CD4-positive, alpha-beta T cell (primary cell): Measurements from ENCODE around the gene NRXN3. TPM values are rescaled to one million over a fixed set of nuclear protein-coding genes. Genes with fewer than 3 reads are reported as not detected.

Source experiments
- ATAC-seq: fragments of 200-7000 bp; cut with Tn5 transposase; one replicate; pipeline ENCODE4 v1.10.0; 2022; ENCODE audit warnings: mild to moderate bottlenecking; ENCODE audit not compliant: poor library complexity
- CTCF ChIA-PET: fragments of 350-600 bp; sonication (Branson Sonifier 250); formaldehyde crosslinking; loops from one replicate; lab custom pipeline; 2021; ENCODE audit warnings: antibody characterized with exemption, inconsistent platforms; lab: Charles Lee
- POLR2A ChIA-PET: fragments of 350-600 bp; sonication (Branson Sonifier 250); formaldehyde crosslinking; loops from one replicate; lab custom pipeline; 2021; ENCODE audit warnings: antibody characterized with exemption, inconsistent platforms; lab: Charles Lee
- DNase-seq, 14 experiments: peaks; one replicate each; pipeline ENCODE4 v3.0.0-alpha.2; 2013 to 2020; ENCODE audit warnings: mixed read lengths in 2 of 14
- H3K27ac ChIP-seq, 2 donors: one replicate each; pipeline versions ENCODE4 v1.5.1 to v1.7.0; 2013; ENCODE audit warnings: low read length in 2 of 2, low read depth in 1 of 2, mild to moderate bottlenecking in 1 of 2
- H3K27me3 ChIP-seq, 2 experiments: 1 replicate in 1 of 2; 2 replicates in 1 of 2; pipeline versions ENCODE4 v1.6.1 to v1.7.0; 2013; ENCODE audit warnings: low read length in 2 of 2, control low read depth in 1 of 2, mild to moderate bottlenecking in 1 of 2, moderate library complexity in 1 of 2; ENCODE audit not compliant: insufficient read depth in 2 of 2, control insufficient read depth in 1 of 2
- H3K36me3 ChIP-seq: one replicate; pipeline ENCODE4 v1.6.1; 2013; ENCODE audit warnings: low read length, control low read depth; ENCODE audit not compliant: insufficient read depth
- H3K4me1 ChIP-seq: one replicate; pipeline ENCODE4 v1.6.1; 2013; ENCODE audit warnings: low read length, control low read depth; ENCODE audit not compliant: insufficient read depth
- H3K4me3 ChIP-seq: one replicate; pipeline ENCODE4 v1.5.1; 2013; ENCODE audit warnings: mild to moderate bottlenecking, low read length, moderate library complexity
- H3K9me3 ChIP-seq, 2 experiments: 1 replicate in 1 of 2; 2 replicates in 1 of 2; pipeline versions ENCODE4 v1.6.1 to v1.7.0; 2013; ENCODE audit warnings: low read length in 2 of 2, mild to moderate bottlenecking in 2 of 2, control low read depth in 1 of 2, moderate library complexity in 1 of 2; ENCODE audit not compliant: control insufficient read depth in 1 of 2, insufficient read depth in 1 of 2
- H3K27ac Mint-ChIP-seq: one replicate; pipeline ENCODE4 v1.8.0; 2020; ENCODE audit warnings: mixed read lengths
- H3K27me3 Mint-ChIP-seq: one replicate; pipeline ENCODE4 v1.8.0; 2021; ENCODE audit warnings: mixed read lengths
- H3K36me3 Mint-ChIP-seq: one replicate; pipeline ENCODE4 v1.8.0; 2021; ENCODE audit warnings: low read depth, mixed read lengths
- H3K4me1 Mint-ChIP-seq: one replicate; pipeline ENCODE4 v1.8.0; 2021; ENCODE audit warnings: low read depth, mixed read lengths
- H3K4me3 Mint-ChIP-seq: one replicate; pipeline ENCODE4 v1.8.0; 2020; ENCODE audit warnings: mild to moderate bottlenecking, mixed read lengths
- H3K9me3 Mint-ChIP-seq: one replicate; pipeline ENCODE4 v1.8.0; 2020; ENCODE audit warnings: mixed read lengths
- intact Hi-C, 2 experiments: fragments of 100-400 bp; cut with DNase I in 1 of 2; cut with micrococcal nuclease in 1 of 2; formaldehyde crosslinking; loops; one replicate each; pipeline versions ENCODE4 v1.15.1 to v1.9.0; 2023 to 2025; cut with DNase I, micrococcal nuclease
- total RNA-seq, 174 experiments: library from RNA in 2 of 174; stranded (reverse) in 2 of 174; gene quantifications; one replicate each; pipeline ENCODE4 v1.2.3 and lab custom pipeline; 2021 to 2026
- TF ChIP-seq, protein P1 (sequence below): fragments of 200-600 bp; IDR thresholded peaks from one replicate; pipeline ENCODE4 v1.8.0; 2022; ENCODE audit warnings: antibody characterized with exemption, mild to moderate bottlenecking

The NRXN3 gene
- total RNA-seq, 2 experiments from 2014 or later = not detected

DNA sequence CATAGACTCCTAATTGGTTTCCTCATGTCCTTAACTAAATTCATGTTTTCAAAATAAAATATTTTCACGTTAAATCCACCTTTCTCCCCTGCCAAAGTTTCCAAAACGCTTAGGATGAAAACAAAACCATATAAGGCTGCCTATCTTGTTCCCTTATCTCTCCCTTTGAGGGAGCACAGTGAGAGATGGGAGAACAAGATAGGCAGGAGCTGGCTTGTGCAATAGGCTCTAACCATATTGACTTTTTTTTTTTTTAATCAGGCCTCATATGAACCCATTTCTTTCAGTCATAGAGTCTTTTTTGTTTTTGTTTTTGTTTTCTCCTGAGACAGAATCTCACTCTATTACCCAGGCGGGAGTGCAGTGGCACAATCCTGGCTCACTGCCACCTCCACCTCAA, 184.9 kb downstream of the NRXN3 start:
- H3K27ac Mint-ChIP-seq = no peak overlapping the region
- Histone ChIP-seq H3K4me1 (no peaks in the 10 kb centered on the region), H3K27me3 (no peaks in the 10 kb centered on the region), H3K36me3 (no peaks in the 10 kb centered on the region), H3K9me3 (no peaks in the 10 kb centered on the region), H3K27ac (no peak overlapping the region), H3K4me3 (no peak overlapping the region)
- H3K4me3 Mint-ChIP-seq = no peak overlapping the region
- H3K27me3 Mint-ChIP-seq = peaks cover 8% of the 10 kb centered on the region
- H3K4me1 Mint-ChIP-seq = no peaks in the 10 kb centered on the region
- no peaks in the 10 kb centered on the region for H3K9me3 Mint-ChIP-seq
- intact Hi-C loops = no loop called here
- TF ChIP-seq, protein P1, sequence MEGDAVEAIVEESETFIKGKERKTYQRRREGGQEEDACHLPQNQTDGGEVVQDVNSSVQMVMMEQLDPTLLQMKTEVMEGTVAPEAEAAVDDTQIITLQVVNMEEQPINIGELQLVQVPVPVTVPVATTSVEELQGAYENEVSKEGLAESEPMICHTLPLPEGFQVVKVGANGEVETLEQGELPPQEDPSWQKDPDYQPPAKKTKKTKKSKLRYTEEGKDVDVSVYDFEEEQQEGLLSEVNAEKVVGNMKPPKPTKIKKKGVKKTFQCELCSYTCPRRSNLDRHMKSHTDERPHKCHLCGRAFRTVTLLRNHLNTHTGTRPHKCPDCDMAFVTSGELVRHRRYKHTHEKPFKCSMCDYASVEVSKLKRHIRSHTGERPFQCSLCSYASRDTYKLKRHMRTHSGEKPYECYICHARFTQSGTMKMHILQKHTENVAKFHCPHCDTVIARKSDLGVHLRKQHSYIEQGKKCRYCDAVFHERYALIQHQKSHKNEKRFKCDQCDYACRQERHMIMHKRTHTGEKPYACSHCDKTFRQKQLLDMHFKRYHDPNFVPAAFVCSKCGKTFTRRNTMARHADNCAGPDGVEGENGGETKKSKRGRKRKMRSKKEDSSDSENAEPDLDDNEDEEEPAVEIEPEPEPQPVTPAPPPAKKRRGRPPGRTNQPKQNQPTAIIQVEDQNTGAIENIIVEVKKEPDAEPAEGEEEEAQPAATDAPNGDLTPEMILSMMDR = no peak
- no peak for ATAC-seq
- DNase-seq = no peak
- CTCF ChIA-PET = no interaction called here
- POLR2A ChIA-PET = no interaction called here
- H3K36me3 Mint-ChIP-seq = no peaks in the 10 kb centered on the region

DNA sequence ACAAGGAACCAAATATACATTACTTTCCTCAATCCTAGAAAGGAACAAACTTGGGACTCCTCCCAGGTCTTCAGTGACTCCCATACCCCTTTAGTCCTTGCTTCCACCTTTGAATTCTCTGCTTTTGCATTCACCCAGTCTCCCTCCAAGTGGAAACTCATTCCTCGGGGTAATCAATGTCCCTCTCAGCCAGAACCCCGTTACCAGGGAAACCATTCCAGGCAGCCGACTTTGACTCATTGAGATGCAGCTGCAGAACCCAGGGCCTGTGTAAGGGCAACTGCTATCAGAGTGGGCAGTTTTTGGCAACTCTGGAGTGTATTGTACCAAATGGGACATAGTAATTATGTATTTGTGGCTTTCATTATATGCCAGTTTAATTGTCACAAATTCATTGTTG, 186.2 kb downstream of the NRXN3 start:
- Histone ChIP-seq H3K9me3 (no peaks in the 10 kb centered on the region), H3K27ac (no peak overlapping the region), H3K36me3 (no peaks in the 10 kb centered on the region), H3K4me3 (no peak overlapping the region), H3K27me3 (no peaks in the 10 kb centered on the region), H3K4me1 (no peaks in the 10 kb centered on the region)
- H3K27me3 Mint-ChIP-seq = peaks cover 8% of the 10 kb centered on the region
- ATAC-seq (no peak), DNase-seq (no peak)
- TF ChIP-seq, protein P1 = no peak
- no peaks in the 10 kb centered on the region for H3K9me3 Mint-ChIP-seq
- CTCF ChIA-PET = no interaction called here
- no peak overlapping the region for H3K4me3 Mint-ChIP-seq
- intact Hi-C loops = no loop called here
- no peak overlapping the region for H3K27ac Mint-ChIP-seq
- POLR2A ChIA-PET = no interaction called here
- no peaks in the 10 kb centered on the region for H3K4me1 Mint-ChIP-seq
- H3K36me3 Mint-ChIP-seq = no peaks in the 10 kb centered on the region

DNA sequence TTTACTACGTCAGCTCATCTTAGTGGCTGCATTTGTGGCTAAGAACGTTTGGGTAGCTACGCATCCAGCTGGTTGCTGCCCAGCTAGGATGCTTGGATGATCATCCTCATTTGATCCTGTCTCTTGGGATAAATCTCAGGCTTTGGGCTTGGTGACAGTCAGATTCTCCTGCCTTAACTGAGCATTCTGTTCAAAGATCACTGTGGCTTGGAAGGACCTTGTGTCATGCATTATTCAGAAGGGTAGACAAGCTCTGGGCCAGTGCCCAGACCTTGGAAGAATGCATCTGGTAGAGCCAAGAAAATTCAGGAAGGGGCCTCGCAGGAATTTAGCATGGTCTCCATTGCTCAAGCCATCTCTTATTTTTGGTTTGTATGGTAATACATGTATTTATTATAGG, 188.4 kb downstream of the NRXN3 start:
- Mint-ChIP-seq H3K36me3 (no peaks in the 10 kb centered on the region), H3K27me3 (peaks cover 11% of the 10 kb centered on the region), H3K4me1 (no peaks in the 10 kb centered on the region), H3K9me3 (peaks cover 2% of the 10 kb centered on the region), H3K4me3 (no peak overlapping the region), H3K27ac (no peak overlapping the region)
- no peak overlapping the region for H3K27ac ChIP-seq
- ChIA-PET POLR2A (no interaction called here), CTCF (no interaction called here)
- H3K27me3 ChIP-seq = peaks cover 0 to 2% of the 10 kb centered on the region in 2 experiments
- TF ChIP-seq, protein P1 = no peak
- no peak for ATAC-seq
- no peak overlapping the region for H3K4me3 ChIP-seq
- no peaks in the 10 kb centered on the region for H3K4me1 ChIP-seq
- intact Hi-C loops = no loop called here
- H3K9me3 ChIP-seq = no peaks in the 10 kb centered on the region
- DNase-seq = no peak
- H3K36me3 ChIP-seq = no peaks in the 10 kb centered on the region
